K562 (cell line): ENCODE data around the gene LINGO4.

Experiments
- AFF1 ChIP-seq, 2 experiments: fragments of 450-650 bp; IDR thresholded peaks; 2 replicates each; pipeline ENCODE4 v1.6.1; 2018; ENCODE audit warnings: mild to moderate bottlenecking in 2 of 2, low read depth in 1 of 2; ENCODE audit not compliant: partially characterized antibody in 2 of 2
- CTCF ChIP-seq, 3 experiments: IDR thresholded peaks in 2 of 3; conservative IDR thresholded peaks in 1 of 3; 2 replicates each; pipeline ENCODE4 v1.5.1; 2011 to 2012; ENCODE audit warnings: low read length in 3 of 3, mild to moderate bottlenecking in 3 of 3, control low read depth in 2 of 3, improper control_type of control experiment in 1 of 3, inconsistent platforms in 1 of 3, low read depth in 1 of 3, mixed read lengths in 1 of 3, moderate library complexity in 1 of 3; ENCODE audit not compliant: insufficient read depth in 2 of 3
- ETV6 ChIP-seq, 3 experiments: fragments of 150-350 bp in 1 of 3; sonication (generic) in 1 of 3; formaldehyde crosslinking in 1 of 3; IDR thresholded peaks; 2 replicates each; pipeline versions ENCODE4 v1.6.1 to v1.8.0; 2014 to 2022; ENCODE audit warnings: borderline replicate concordance in 2 of 3, low read depth in 2 of 3, antibody characterized with exemption in 1 of 3, low read length in 1 of 3, mild to moderate bottlenecking in 1 of 3, missing genetic modification reagents in 1 of 3
- FOXP4 ChIP-seq: sonication (generic); formaldehyde crosslinking; IDR thresholded peaks from 2 replicates; pipeline ENCODE4 v1.8.0; 2022; ENCODE audit warnings: mild to moderate bottlenecking, missing genetic modification reagents, borderline replicate concordance
- HCFC1 ChIP-seq: IDR thresholded peaks from 2 replicates; pipeline ENCODE4 v1.6.1; 2012; ENCODE audit warnings: low read depth, low read length, improper control_type of control experiment
- HDGF ChIP-seq: fragments of 450-650 bp; IDR thresholded peaks from 2 replicates; pipeline ENCODE4 v1.6.1; 2016
- MAX ChIP-seq: sonication (generic); formaldehyde crosslinking; IDR thresholded peaks from 2 replicates; pipeline ENCODE4 v1.9.0; 2022; ENCODE audit warnings: mild to moderate bottlenecking, missing genetic modification reagents
- POLR2A ChIP-seq: fragments of 450-650 bp; conservative IDR thresholded peaks from 2 replicates; pipeline ENCODE4 v1.6.1; 2016
- ZEB2 ChIP-seq: fragments of 450-650 bp; IDR thresholded peaks from 2 replicates; pipeline ENCODE4 v1.6.1; 2016

- TF ChIP-seq MAX (no peak), ETV6 (IDR thresholded peaks at IDR 0.05; ENCODE audit: borderline replicate concordance in 1 of 2, low read depth in 2 of 2, low read length in 1 of 2) (no peak), ETV6 (CRISPR knock-in tag; IDR thresholded peaks at IDR 0.05; ENCODE audit: borderline replicate concordance) (no peak), ZEB2 (no peak), CTCF (IDR thresholded peaks at IDR 0.05 in 2 of 3, conservative IDR thresholded peaks at IDR 0.05 in 1 of 3; ENCODE audit: insufficient read depth in 2 of 3, low read depth in 1 of 3, low read length in 3 of 3) (0 out of 6 replicates have a peak, but pooled peaks of 1 of the 3 experiments have one; percentile 2), FOXP4 (CRISPR knock-in tag) (no peak), HCFC1 (no peak), POLR2A (no peak), HDGF (no peak), AFF1 (IDR thresholded peaks at IDR 0.05; ENCODE audit: low read depth in 1 of 2, partially characterized antibody in 2 of 2) (no peak)
Measured at GRCh38 chr1:151825751-151826660, 20.8 kb upstream of the LINGO4 start.
